PC-3 (cell line): ENCODE measurements around the gene NBDY. TPM values are rescaled to one million over a fixed set of nuclear protein-coding genes. Genes with fewer than 3 reads are reported as not detected.

ENCODE experiments used
- ATAC-seq: fragments of 200-7000 bp; cut with Tn5 transposase; 2 replicates; pipeline ENCODE4 v1.9.1; 2020; ENCODE audit warnings: mild to moderate bottlenecking, moderate library complexity
- BruUV-seq: library from RNA; stranded (reverse); fragments of 400-500 nt; replicated peaks from 2 replicates; lab custom pipeline; 2021; lab: Mats Ljungman, UMichigan
- CTCF ChIA-PET: fragments of 300-600 bp; sonication (Branson Sonifier 250); formaldehyde crosslinking; loops from one replicate; lab custom pipeline; 2022; ENCODE audit warnings: antibody characterized with exemption; lab: Charles Lee
- POLR2A ChIA-PET: fragments of 300-600 bp; sonication (Branson Sonifier 250); formaldehyde crosslinking; loops from one replicate; lab custom pipeline; 2022; ENCODE audit warnings: antibody characterized with exemption; ENCODE audit not compliant: unreplicated experiment; lab: Charles Lee
- DNase-seq: peaks from one replicate; pipeline ENCODE4 v3.0.0-alpha.2; 2015
- H2AFZ ChIP-seq: fragments of 300-600 bp; sonication (generic); 2 replicates; pipeline ENCODE4 v1.6.0; 2016; ENCODE audit warnings: antibody characterized with exemption, low read length
- H3F3A ChIP-seq: fragments of 300-600 bp; sonication (generic); one replicate; pipeline ENCODE4 v1.6.0; 2017; ENCODE audit warnings: antibody characterized with exemption, low read length, control low read depth, mild to moderate bottlenecking; ENCODE audit not compliant: unreplicated experiment
- H3K27ac ChIP-seq: fragments of 300-600 bp; sonication (generic); 2 replicates; pipeline ENCODE4 v1.5.1; 2016; ENCODE audit warnings: mild to moderate bottlenecking, low read length
- H3K27me3 ChIP-seq: fragments of 300-600 bp; sonication (generic); 2 replicates; pipeline ENCODE4 v1.6.1; 2016; ENCODE audit warnings: low read length, mixed read lengths
- H3K36me3 ChIP-seq: fragments of 300-600 bp; sonication (generic); 2 replicates; pipeline ENCODE4 v1.6.1; 2016; ENCODE audit warnings: low read depth, mixed run types, low read length, mixed read lengths
- H3K4me1 ChIP-seq: fragments of 300-600 bp; sonication (generic); 2 replicates; pipeline ENCODE4 v1.5.1; 2016; ENCODE audit warnings: low read length; ENCODE audit not compliant: insufficient read depth
- H3K4me2 ChIP-seq: fragments of 300-600 bp; sonication (generic); 2 replicates; pipeline ENCODE4 v1.6.0; 2016; ENCODE audit warnings: low read length
- H3K4me3 ChIP-seq: fragments of 300-600 bp; sonication (generic); 2 replicates; pipeline ENCODE4 v1.5.1; 2016; ENCODE audit warnings: mild to moderate bottlenecking, low read length, mixed read lengths
- H3K79me2 ChIP-seq: fragments of 300-600 bp; sonication (generic); 2 replicates; pipeline ENCODE4 v1.6.1; 2017; ENCODE audit warnings: low read length, mixed read lengths
- H3K9ac ChIP-seq: fragments of 300-600 bp; sonication (generic); 2 replicates; pipeline ENCODE4 v1.6.0; 2016; ENCODE audit warnings: mild to moderate bottlenecking, low read length
- H3K9me2 ChIP-seq: fragments of 300-600 bp; sonication (generic); replicated peaks from 2 replicates; pipeline ENCODE4 v1.6.1; 2016; ENCODE audit warnings: mixed run types, low read length, mixed read lengths
- H3K9me3 ChIP-seq: fragments of 300-600 bp; sonication (generic); 2 replicates; pipeline ENCODE4 v1.6.1; 2016; ENCODE audit warnings: low read length, mixed read lengths
- H4K20me1 ChIP-seq: fragments of 300-600 bp; sonication (generic); 2 replicates; pipeline ENCODE4 v1.6.1; 2016; ENCODE audit warnings: low read length, mixed read lengths
- EZH2 ChIP-seq: fragments of 300-600 bp; sonication (generic); IDR thresholded peaks from one replicate; pipeline ENCODE4 v1.6.1; 2017; ENCODE audit warnings: antibody characterized with exemption, mild to moderate bottlenecking, low read length; ENCODE audit not compliant: unreplicated experiment
- EZH2phosphoT487 ChIP-seq: fragments of 300-600 bp; sonication (generic); IDR thresholded peaks from 2 replicates; pipeline ENCODE4 v1.6.1; 2018; ENCODE audit warnings: mild to moderate bottlenecking, antibody characterized with exemption, low read length, borderline replicate concordance
- intact Hi-C: fragments of 100-400 bp; cut with micrococcal nuclease; formaldehyde crosslinking; loops from 2 replicates; pipeline ENCODE4 v1.9.0; 2023
- total RNA-seq: library from RNA; depleted of rRNA; stranded (reverse); fragments of >200 nt; gene quantifications from 2 replicates; pipeline ENCODE4 v1.2.3, GENCODE V29; 2014
- TF ChIP-seq, protein P1 (sequence below): fragments of 300-600 bp; sonication (generic); conservative IDR thresholded peaks from 2 replicates; pipeline ENCODE4 v1.5.1; 2017; ENCODE audit warnings: antibody characterized with exemption, low read depth, mild to moderate bottlenecking, low read length

NBDY gene
- total RNA-seq, 1 experiment from 2014 or later, result 13.6 TPM

DNA sequence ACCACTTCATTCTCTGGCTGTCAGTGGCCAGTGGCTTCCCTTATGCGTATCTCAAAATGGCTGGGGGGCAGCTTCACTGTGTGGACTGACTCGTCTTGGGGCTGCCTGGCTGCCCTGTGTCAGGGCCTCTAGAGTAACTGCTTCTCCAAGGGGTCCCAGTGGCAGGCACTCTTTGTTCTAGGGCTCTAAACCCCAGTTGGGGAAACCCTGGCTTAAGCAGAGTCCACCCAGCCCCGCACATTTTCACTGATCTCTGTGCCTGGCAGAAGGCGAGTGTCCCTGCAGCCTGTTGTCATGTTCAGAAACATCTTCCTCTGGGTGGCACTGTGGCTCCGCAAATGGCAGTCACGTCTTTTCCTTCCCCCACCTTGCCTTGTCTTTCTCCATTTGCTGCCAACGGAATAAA is 59.7 kb downstream of the NBDY start:
- POLR2A ChIA-PET, result no interaction called here
- TF ChIP-seq EZH2 (no peak), EZH2phosphoT487 (no peak)
- TF ChIP-seq, protein P1, sequence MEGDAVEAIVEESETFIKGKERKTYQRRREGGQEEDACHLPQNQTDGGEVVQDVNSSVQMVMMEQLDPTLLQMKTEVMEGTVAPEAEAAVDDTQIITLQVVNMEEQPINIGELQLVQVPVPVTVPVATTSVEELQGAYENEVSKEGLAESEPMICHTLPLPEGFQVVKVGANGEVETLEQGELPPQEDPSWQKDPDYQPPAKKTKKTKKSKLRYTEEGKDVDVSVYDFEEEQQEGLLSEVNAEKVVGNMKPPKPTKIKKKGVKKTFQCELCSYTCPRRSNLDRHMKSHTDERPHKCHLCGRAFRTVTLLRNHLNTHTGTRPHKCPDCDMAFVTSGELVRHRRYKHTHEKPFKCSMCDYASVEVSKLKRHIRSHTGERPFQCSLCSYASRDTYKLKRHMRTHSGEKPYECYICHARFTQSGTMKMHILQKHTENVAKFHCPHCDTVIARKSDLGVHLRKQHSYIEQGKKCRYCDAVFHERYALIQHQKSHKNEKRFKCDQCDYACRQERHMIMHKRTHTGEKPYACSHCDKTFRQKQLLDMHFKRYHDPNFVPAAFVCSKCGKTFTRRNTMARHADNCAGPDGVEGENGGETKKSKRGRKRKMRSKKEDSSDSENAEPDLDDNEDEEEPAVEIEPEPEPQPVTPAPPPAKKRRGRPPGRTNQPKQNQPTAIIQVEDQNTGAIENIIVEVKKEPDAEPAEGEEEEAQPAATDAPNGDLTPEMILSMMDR, result no peak
- no peak overlapping the region for H2AFZ ChIP-seq
- BruUV-seq, result no TSS peak
- no peak overlapping the region for H3K27ac ChIP-seq
- H3K36me3 ChIP-seq, result no peaks in the 10 kb centered on the region
- H3K4me2 ChIP-seq, result no peak overlapping the region
- no peaks in the 10 kb centered on the region for H3K79me2 ChIP-seq
- H3F3A ChIP-seq, result no peaks in the 10 kb centered on the region
- H3K9me2 ChIP-seq, result no peaks in the 10 kb centered on the region
- DNase-seq (no peak), ATAC-seq (no peak)
- H3K4me3 ChIP-seq, result no peak overlapping the region
- H3K4me1 ChIP-seq, result no peaks in the 10 kb centered on the region; the same call in 1 of the 2 replicates
- H4K20me1 ChIP-seq, result no peaks in the 10 kb centered on the region
- no peak overlapping the region for H3K9ac ChIP-seq
- H3K9me3 ChIP-seq, result no peaks in the 10 kb centered on the region
- intact Hi-C loops, result no loop called here
- CTCF ChIA-PET, result no interaction called here
- H3K27me3 ChIP-seq, result no peaks in the 10 kb centered on the region

DNA sequence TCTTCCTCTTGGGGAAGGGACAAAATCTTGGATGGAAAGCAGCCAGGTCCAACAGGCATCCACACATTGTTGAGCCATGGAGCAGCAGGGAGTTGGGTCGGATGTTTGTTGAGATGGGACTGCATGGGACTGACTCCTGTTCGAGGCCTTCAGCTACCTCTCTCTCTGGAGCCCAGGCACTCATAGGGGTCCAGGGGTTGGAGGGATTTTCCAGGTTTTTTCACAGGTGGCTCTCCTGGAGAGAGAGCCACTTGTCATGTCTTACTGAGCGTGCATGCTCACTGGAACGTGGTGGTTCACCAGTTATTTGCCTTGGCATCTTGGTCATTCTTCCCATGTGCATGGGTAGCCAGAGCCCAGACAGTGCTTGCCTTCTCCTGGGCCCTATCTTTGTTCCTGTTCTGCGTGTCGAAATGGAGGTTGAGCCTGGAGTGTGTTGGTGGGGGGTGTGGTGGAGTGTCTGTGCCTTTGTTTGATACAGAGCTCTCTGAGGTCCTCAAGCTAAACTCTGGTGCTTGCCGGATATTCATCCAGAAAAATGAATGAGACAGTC is 60.6 kb downstream of the NBDY start:
- no peak overlapping the region for H3K27ac ChIP-seq
- ChIA-PET CTCF (no interaction called here), POLR2A (interaction anchor here (0.5 kb wide), 1 partner anchor 452 kb away, joined by 3 read pairs; no protein-coding TSS in a partner anchor)
- no peaks in the 10 kb centered on the region for H3K36me3 ChIP-seq
- no peaks in the 10 kb centered on the region for H4K20me1 ChIP-seq
- H3K9me2 ChIP-seq, result no peaks in the 10 kb centered on the region
- H3K4me1 ChIP-seq, result no peaks in the 10 kb centered on the region; the same call in 1 of the 2 replicates
- H3K9me3 ChIP-seq, result no peaks in the 10 kb centered on the region
- no peaks in the 10 kb centered on the region for H3K79me2 ChIP-seq
- no peaks in the 10 kb centered on the region for H3F3A ChIP-seq
- intact Hi-C loops, result no loop called here
- no TSS peak for BruUV-seq
- H3K9ac ChIP-seq, result no peak overlapping the region
- ATAC-seq (no peak), DNase-seq (no peak)
- no peak overlapping the region for H3K4me2 ChIP-seq
- TF ChIP-seq, protein P1, result no peak
- TF ChIP-seq EZH2, result no peak
- no peak for TF ChIP-seq EZH2phosphoT487
- no peak overlapping the region for H2AFZ ChIP-seq
- H3K27me3 ChIP-seq, result no peaks in the 10 kb centered on the region
- H3K4me3 ChIP-seq, result no peak overlapping the region

DNA sequence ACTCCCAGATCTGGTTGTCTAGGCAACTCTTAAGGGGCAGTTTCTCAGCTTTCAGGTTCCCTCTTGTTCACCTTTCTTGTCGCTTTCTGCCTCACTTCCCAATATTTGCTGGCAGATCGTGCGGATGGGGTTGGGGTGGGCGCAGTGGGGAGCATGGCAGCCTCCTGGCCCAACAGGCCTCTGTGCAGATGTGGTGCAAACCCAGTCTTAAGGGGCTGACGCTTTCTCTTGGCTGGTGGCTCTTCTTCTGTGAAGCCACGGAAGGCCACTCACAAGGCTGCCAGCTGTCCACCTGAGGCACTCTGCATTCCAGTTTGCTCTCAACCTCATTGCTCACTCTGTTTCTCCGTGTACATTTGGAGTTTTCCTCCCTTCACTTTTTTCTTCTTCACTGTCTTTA is 61.7 kb downstream of the NBDY start:
- ATAC-seq (no peak), DNase-seq (no peak)
- no peaks in the 10 kb centered on the region for H3F3A ChIP-seq
- no peaks in the 10 kb centered on the region for H3K9me2 ChIP-seq
- H3K4me2 ChIP-seq, result no peak overlapping the region
- H3K4me1 ChIP-seq, result no peaks in the 10 kb centered on the region; the same call in 1 of the 2 replicates
- no peaks in the 10 kb centered on the region for H3K79me2 ChIP-seq
- no peaks in the 10 kb centered on the region for H4K20me1 ChIP-seq
- no peaks in the 10 kb centered on the region for H3K27me3 ChIP-seq
- ChIA-PET POLR2A (no interaction called here), CTCF (no interaction called here)
- no peak overlapping the region for H3K4me3 ChIP-seq
- H2AFZ ChIP-seq, result no peak overlapping the region
- BruUV-seq, result no TSS peak
- no peaks in the 10 kb centered on the region for H3K9me3 ChIP-seq
- no peak overlapping the region for H3K9ac ChIP-seq
- no peak overlapping the region for H3K27ac ChIP-seq
- TF ChIP-seq EZH2 (no peak), EZH2phosphoT487 (no peak)
- TF ChIP-seq, protein P1, result no peak
- intact Hi-C loops, result no loop called here
- H3K36me3 ChIP-seq, result no peaks in the 10 kb centered on the region
